ENCODE results near the gene AP3B1. TPM values are rescaled to one million over a fixed set of nuclear protein-coding genes. Genes with fewer than 3 reads are reported as not detected.

The AP3B1 gene, protein sequence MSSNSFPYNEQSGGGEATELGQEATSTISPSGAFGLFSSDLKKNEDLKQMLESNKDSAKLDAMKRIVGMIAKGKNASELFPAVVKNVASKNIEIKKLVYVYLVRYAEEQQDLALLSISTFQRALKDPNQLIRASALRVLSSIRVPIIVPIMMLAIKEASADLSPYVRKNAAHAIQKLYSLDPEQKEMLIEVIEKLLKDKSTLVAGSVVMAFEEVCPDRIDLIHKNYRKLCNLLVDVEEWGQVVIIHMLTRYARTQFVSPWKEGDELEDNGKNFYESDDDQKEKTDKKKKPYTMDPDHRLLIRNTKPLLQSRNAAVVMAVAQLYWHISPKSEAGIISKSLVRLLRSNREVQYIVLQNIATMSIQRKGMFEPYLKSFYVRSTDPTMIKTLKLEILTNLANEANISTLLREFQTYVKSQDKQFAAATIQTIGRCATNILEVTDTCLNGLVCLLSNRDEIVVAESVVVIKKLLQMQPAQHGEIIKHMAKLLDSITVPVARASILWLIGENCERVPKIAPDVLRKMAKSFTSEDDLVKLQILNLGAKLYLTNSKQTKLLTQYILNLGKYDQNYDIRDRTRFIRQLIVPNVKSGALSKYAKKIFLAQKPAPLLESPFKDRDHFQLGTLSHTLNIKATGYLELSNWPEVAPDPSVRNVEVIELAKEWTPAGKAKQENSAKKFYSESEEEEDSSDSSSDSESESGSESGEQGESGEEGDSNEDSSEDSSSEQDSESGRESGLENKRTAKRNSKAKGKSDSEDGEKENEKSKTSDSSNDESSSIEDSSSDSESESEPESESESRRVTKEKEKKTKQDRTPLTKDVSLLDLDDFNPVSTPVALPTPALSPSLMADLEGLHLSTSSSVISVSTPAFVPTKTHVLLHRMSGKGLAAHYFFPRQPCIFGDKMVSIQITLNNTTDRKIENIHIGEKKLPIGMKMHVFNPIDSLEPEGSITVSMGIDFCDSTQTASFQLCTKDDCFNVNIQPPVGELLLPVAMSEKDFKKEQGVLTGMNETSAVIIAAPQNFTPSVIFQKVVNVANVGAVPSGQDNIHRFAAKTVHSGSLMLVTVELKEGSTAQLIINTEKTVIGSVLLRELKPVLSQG
- total RNA-seq (10 to 100 TPM; 33.3 to 36.9 TPM), polyA plus RNA-seq (10 to 100 TPM; 18.2 to 30.0 TPM)

DNA sequence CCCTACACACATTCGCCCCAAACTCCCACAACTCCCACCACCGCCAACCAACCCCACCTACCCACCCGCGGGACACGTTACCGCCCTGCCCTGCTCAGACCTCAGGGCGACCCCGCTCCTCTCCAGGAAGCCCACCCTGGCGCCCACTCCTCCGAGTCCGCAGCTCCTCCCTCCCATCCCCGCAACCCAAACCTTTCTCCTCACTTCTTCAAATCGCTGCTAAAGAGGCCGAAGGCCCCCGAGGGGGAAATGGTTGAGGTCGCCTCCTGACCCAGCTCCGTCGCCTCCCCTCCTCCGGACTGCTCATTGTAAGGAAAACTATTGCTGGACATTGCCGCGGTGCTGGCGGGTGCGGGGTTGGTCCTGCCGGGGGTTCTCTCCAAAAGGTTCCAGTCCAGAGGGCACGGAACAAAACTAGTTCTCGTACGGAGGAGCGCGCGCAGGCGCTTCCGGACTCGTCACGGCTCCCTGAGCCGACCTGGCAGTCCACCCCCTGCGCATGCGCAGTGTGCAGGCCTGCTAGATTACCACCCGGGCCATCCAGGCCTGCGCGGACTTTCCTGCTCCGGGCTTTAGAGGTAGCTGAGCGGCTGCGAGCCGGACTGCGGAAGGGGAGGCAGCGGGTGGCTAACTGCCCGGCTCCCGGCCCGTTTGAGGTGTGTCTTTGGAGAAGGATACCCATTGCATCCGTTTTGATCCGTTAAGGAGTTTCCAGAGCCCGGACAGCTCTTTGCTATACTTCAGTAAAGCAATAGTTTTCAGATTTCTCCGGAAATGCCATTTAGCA is at the start of gene AP3B1:
AP3B1 (minus strand) TSS at position 451 of the 787 bp plus-strand sequence; CDS start at position 332, 119 bp downstream.
- no peaks in the 10 kb centered on the region for H3K36me3 ChIP-seq (ENCODE audit: insufficient read depth, low read length)
- Mint-ChIP-seq H3K4me1 (peaks cover 31 to 49% (median 41%) of the 10 kb centered on the region in 4 donors), H3K9me3 (peaks cover 0 to 3% (median 0%) of the 10 kb centered on the region in 8 donors), H3K27me3 (no peaks in the 10 kb centered on the region), H3K4me3 (peak within 1 kb of the TSS; percentile 91 to 100 (median 99)), H3K36me3 (peaks cover 0 to 16% of the 10 kb centered on the region in 2 donors), H3K27ac (peak within 1 kb of the TSS; percentile 86 to 100 (median 99))
- no peaks in the 10 kb centered on the region for H3K9me3 ChIP-seq (ENCODE audit: control insufficient read depth in 1 of 2, low read length in 2 of 2)
- ChIA-PET POLR2A (ENCODE audit: partially characterized antibody) (interaction anchor here (0.7 to 8.2 kb wide), 11 partner anchors 10 to 1264 kb away, joined by 3 to 274 read pairs (median 4); partner anchors contain the start of genes AGGF1, SCAMP1 and WDR41), CTCF (ENCODE audit: partially characterized antibody) (interaction anchor here (1.0 to 7.2 kb wide), 5 partner anchors 12 to 71 kb away, joined by 3 to 99 read pairs (median 4); partner anchors contain the start of gene SCAMP1)
- H3K27ac ChIP-seq (ENCODE audit: low read depth, low read length), result peak within 1 kb of the TSS; percentile 85
- DNase-seq, result peak; percentile 96 to 97 (median 97)
- intact Hi-C loops (cut with micrococcal nuclease), result loop anchor here (1.0 to 10.0 kb wide), 7 partner anchors 66 to 1318 kb away; partner anchors contain the start of genes ARSB, JMY, SCAMP1 and TBCA
- H3K27me3 ChIP-seq (ENCODE audit: insufficient read depth, low read length), result no peaks in the 10 kb centered on the region
- H3K4me1 ChIP-seq (ENCODE audit: insufficient read depth, low read length), result peaks cover 29% of the 10 kb centered on the region
- H3K4me3 ChIP-seq (ENCODE audit: low read length in 2 of 2), result peak within 1 kb of the TSS; percentile 88 to 99

DNA sequence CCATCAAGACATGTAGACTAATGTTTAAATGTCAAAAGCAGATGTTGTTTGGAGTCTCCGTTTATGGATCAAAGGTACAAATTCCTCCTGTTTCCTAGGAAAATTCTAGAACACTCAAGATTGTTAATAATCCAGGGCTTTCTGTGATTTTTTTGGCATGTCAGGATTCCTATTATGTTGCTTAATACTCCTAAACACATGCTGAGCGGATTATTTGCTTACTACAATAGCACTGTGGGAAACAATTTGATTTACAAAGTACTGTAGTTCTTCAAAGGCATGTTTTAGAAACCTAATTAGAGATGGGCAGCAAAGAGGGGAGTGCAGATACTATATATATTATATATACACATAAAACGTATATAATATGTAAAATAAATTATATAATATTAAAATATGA is 46.9 kb upstream of the AP3B1 start:
- POLR2A ChIA-PET (ENCODE audit: partially characterized antibody), result no interaction called here
- peaks cover 5 to 22% (median 15%) of the 10 kb centered on the region in 8 donors for H3K9me3 Mint-ChIP-seq
- CTCF ChIA-PET (ENCODE audit: partially characterized antibody), result no interaction called here
- no peak overlapping the region for H3K27ac Mint-ChIP-seq
- Histone ChIP-seq H3K27me3 (ENCODE audit: insufficient read depth, low read length) (no peaks in the 10 kb centered on the region), H3K27ac (ENCODE audit: low read depth, low read length) (no peak overlapping the region), H3K9me3 (ENCODE audit: control insufficient read depth in 1 of 2, low read length in 2 of 2) (no peaks in the 10 kb centered on the region), H3K4me3 (ENCODE audit: low read length in 2 of 2) (no peak overlapping the region), H3K4me1 (ENCODE audit: insufficient read depth, low read length) (no peaks in the 10 kb centered on the region), H3K36me3 (ENCODE audit: insufficient read depth, low read length) (no peaks in the 10 kb centered on the region)
- DNase-seq, result no peak
- intact Hi-C loops (cut with micrococcal nuclease), result no loop called here
- H3K36me3 Mint-ChIP-seq, result no peaks in the 10 kb centered on the region
- H3K4me3 Mint-ChIP-seq, result no peak overlapping the region
- no peaks in the 10 kb centered on the region for H3K4me1 Mint-ChIP-seq
- H3K27me3 Mint-ChIP-seq, result peaks cover 1 to 11% of the 10 kb centered on the region in 2 donors

DNA sequence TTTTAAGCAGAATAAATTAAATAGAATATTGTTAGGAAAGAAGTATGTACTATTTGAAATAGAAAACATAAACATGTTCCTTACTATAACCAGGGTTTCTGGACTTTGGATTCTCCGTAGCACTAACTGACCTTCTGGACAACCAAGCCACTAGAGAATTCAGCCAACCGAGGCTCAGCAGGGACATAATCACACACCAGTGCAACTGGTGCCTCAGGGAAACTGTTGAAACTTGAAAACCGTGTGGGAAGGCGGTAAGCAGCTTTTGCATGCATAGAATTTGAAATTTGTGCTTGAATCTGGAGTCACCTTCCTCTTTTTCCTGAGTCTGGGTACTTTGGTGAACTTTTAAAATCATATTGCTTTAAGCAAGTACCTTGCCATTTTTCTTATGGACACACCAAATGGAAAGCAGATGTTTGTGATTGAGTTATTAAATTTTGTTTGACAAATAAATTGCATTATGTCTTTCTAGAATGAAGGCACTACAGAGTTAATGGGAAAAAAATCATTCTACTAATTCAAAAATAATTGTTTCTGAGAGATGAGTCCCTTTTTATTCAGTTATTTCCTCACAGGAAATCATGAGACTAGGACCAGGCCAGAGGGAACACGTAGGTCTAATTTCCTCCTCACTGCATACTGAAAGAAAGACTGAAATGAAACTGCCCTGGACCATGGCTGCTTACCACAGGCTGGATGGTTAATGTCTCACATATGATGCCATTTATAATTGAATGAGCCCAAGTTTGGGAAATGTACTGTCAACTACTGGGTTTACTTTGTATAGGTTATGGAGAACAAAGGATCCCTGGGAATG is 45.3 kb upstream of the AP3B1 start:
- Mint-ChIP-seq H3K9me3 (peaks cover 5 to 23% (median 16%) of the 10 kb centered on the region in 8 donors), H3K4me3 (no peak overlapping the region)
- H3K9me3 ChIP-seq (ENCODE audit: control insufficient read depth in 1 of 2, low read length in 2 of 2), result no peaks in the 10 kb centered on the region

DNA sequence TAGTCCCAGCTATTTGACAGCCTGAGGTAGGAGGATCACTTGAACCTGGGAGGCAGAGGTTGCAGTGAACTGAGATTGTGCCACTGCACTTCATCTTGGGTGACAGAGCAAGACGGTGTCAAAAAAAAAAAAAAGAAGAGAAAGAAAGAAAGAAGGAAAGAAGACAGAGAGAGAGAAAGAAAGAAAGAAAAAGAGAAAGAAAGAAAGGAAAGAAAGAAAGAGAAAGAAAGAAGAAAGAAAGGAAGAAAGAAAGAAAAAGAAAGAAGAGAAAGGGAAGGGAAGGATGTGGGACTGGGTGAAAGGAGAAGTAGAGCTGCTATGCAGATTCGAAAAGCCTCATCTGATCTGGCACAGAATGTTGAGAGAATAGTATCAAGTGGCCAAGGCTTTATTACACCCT is 42.2 kb upstream of the AP3B1 start:
- H3K27me3 Mint-ChIP-seq, result peaks cover 7 to 9% of the 10 kb centered on the region in 2 donors
- H3K4me1 Mint-ChIP-seq, result no peaks in the 10 kb centered on the region
- H3K9me3 Mint-ChIP-seq, result peaks cover 5 to 23% (median 16%) of the 10 kb centered on the region in 8 donors
- ChIA-PET CTCF (ENCODE audit: partially characterized antibody) (no interaction called here), POLR2A (ENCODE audit: partially characterized antibody) (no interaction called here)
- Histone ChIP-seq H3K27ac (ENCODE audit: low read depth, low read length) (no peak overlapping the region), H3K9me3 (ENCODE audit: control insufficient read depth in 1 of 2, low read length in 2 of 2) (no peaks in the 10 kb centered on the region), H3K36me3 (ENCODE audit: insufficient read depth, low read length) (no peaks in the 10 kb centered on the region), H3K4me1 (ENCODE audit: insufficient read depth, low read length) (no peaks in the 10 kb centered on the region), H3K4me3 (ENCODE audit: low read length in 2 of 2) (no peak overlapping the region), H3K27me3 (ENCODE audit: insufficient read depth, low read length) (no peaks in the 10 kb centered on the region)
- no peak for DNase-seq
- H3K36me3 Mint-ChIP-seq, result no peaks in the 10 kb centered on the region
- intact Hi-C loops (cut with micrococcal nuclease), result no loop called here
- no peak overlapping the region for H3K4me3 Mint-ChIP-seq
- no peak overlapping the region for H3K27ac Mint-ChIP-seq

More for the DNA sequence above, 45.3 kb upstream of the AP3B1 start:
- H3K27ac Mint-ChIP-seq, result no peak overlapping the region
- no peaks in the 10 kb centered on the region for H3K27me3 ChIP-seq (ENCODE audit: insufficient read depth, low read length)
- intact Hi-C loops (cut with micrococcal nuclease), result no loop called here
- H3K36me3 Mint-ChIP-seq, result no peaks in the 10 kb centered on the region
- H3K4me3 ChIP-seq (ENCODE audit: low read length in 2 of 2), result no peak overlapping the region
- POLR2A ChIA-PET (ENCODE audit: partially characterized antibody), result no interaction called here
- CTCF ChIA-PET (ENCODE audit: partially characterized antibody), result no interaction called here
- H3K27me3 Mint-ChIP-seq, result peaks cover 5 to 6% of the 10 kb centered on the region in 2 donors
- no peaks in the 10 kb centered on the region for H3K4me1 Mint-ChIP-seq
- no peaks in the 10 kb centered on the region for H3K36me3 ChIP-seq (ENCODE audit: insufficient read depth, low read length)
- no peak overlapping the region for H3K27ac ChIP-seq (ENCODE audit: low read depth, low read length)
- no peaks in the 10 kb centered on the region for H3K4me1 ChIP-seq (ENCODE audit: insufficient read depth, low read length)
- DNase-seq, result no peak

DNA sequence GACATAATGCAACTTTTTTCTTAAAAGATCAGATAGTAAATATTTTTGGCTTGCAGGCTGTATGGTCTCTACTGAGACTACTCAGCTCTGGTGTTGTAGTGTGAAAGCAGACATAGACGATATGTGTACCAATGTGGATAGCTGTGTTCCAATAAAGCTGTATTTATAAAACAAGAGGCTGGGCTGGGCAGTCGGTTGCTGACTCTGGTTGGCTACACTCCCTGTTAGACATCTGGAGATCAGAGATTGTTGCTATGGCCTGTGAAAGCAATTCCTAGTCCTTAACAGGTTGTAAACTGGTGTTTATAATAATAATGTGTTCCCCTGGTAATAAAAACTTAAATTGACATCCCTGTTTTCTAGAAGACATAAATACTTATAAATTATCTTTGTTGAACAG is 41.5 kb upstream of the AP3B1 start:
- Histone ChIP-seq H3K36me3 (ENCODE audit: insufficient read depth, low read length) (no peaks in the 10 kb centered on the region), H3K4me1 (ENCODE audit: insufficient read depth, low read length) (no peaks in the 10 kb centered on the region), H3K27ac (ENCODE audit: low read depth, low read length) (no peak overlapping the region), H3K9me3 (ENCODE audit: control insufficient read depth in 1 of 2, low read length in 2 of 2) (no peaks in the 10 kb centered on the region), H3K27me3 (ENCODE audit: insufficient read depth, low read length) (no peaks in the 10 kb centered on the region), H3K4me3 (ENCODE audit: low read length in 2 of 2) (no peak overlapping the region)
- no peaks in the 10 kb centered on the region for H3K36me3 Mint-ChIP-seq
- H3K9me3 Mint-ChIP-seq, result peaks cover 5 to 23% (median 16%) of the 10 kb centered on the region in 8 donors
- H3K4me3 Mint-ChIP-seq, result no peak overlapping the region
- no peaks in the 10 kb centered on the region for H3K4me1 Mint-ChIP-seq
- ChIA-PET POLR2A (ENCODE audit: partially characterized antibody) (no interaction called here), CTCF (ENCODE audit: partially characterized antibody) (interaction anchor here (1.2 kb wide), 1 partner anchor 23 kb away, joined by 4 read pairs; no protein-coding TSS in a partner anchor)
- DNase-seq, result no peak
- no peak overlapping the region for H3K27ac Mint-ChIP-seq
- peaks cover 11 to 14% of the 10 kb centered on the region in 2 donors for H3K27me3 Mint-ChIP-seq
- intact Hi-C loops (cut with micrococcal nuclease), result no loop called here

DNA sequence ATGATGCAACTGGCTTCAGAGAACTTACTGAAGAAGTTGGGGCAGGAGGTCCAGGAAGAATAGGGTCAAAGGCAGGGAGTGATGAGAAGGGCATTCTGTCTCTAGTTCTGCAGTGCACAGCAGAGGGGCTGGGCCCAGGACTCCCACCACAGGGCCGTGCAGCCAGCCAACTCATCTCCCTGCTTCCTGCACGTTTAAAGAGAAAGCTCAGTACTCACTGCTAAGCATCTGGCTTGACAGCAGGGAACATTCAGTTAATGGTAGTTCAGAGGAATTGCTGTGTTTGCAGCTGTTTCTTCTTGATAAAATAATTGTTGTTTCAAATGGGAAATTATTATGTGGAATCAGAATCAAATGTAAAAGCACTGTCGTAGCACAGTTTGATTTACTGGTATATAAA is 40.3 kb upstream of the AP3B1 start:
- H3K36me3 Mint-ChIP-seq, result no peaks in the 10 kb centered on the region
- H3K27me3 Mint-ChIP-seq, result peaks cover 12 to 16% of the 10 kb centered on the region in 2 donors
- no peaks in the 10 kb centered on the region for H3K4me1 Mint-ChIP-seq
- no peak for DNase-seq
- H3K4me3 Mint-ChIP-seq, result no peak overlapping the region
- Histone ChIP-seq H3K4me1 (ENCODE audit: insufficient read depth, low read length) (no peaks in the 10 kb centered on the region), H3K27ac (ENCODE audit: low read depth, low read length) (no peak overlapping the region), H3K36me3 (ENCODE audit: insufficient read depth, low read length) (no peaks in the 10 kb centered on the region), H3K4me3 (ENCODE audit: low read length in 2 of 2) (no peak overlapping the region), H3K27me3 (ENCODE audit: insufficient read depth, low read length) (no peaks in the 10 kb centered on the region), H3K9me3 (ENCODE audit: control insufficient read depth in 1 of 2, low read length in 2 of 2) (no peaks in the 10 kb centered on the region)
- peaks cover 5 to 23% (median 16%) of the 10 kb centered on the region in 8 donors for H3K9me3 Mint-ChIP-seq
- ChIA-PET CTCF (ENCODE audit: partially characterized antibody) (no interaction called here), POLR2A (ENCODE audit: partially characterized antibody) (no interaction called here)
- H3K27ac Mint-ChIP-seq, result no peak overlapping the region
- intact Hi-C loops (cut with micrococcal nuclease), result no loop called here
